Amniotic stem cell (primary cell): Measurements from ENCODE around the gene RPS19.

ENCODE experiments used
- DNase-seq: peaks from one replicate; lab custom pipeline; 2025; lab: John Stamatoyannopoulos, UW

The RPS19 gene

GRCh38 chr19:41859618-41860418, at the start of gene RPS19:
TSS of gene RPS19 (plus strand) at chr19:41860255. CDS start at chr19:41860775, 520 bp downstream.
- peak; percentile 98 for DNase-seq

GRCh38 chr19:41810301-41810700, 49.8 kb upstream of the RPS19 start:
- DNase-seq = no peak

- DNase-seq = no peak
Measured at GRCh38 chr19:41811036-41811435, 49.0 kb upstream of the RPS19 start.

GRCh38 chr19:41811981-41812380, 48.1 kb upstream of the RPS19 start:
- no peak for DNase-seq

GRCh38 chr19:41813911-41814310, 46.1 kb upstream of the RPS19 start:
- no peak for DNase-seq

GRCh38 chr19:41815301-41815700, 44.8 kb upstream of the RPS19 start:
- no peak for DNase-seq

- DNase-seq = no peak
Measured at GRCh38 chr19:41816761-41817160, 43.3 kb upstream of the RPS19 start.

- no peak for DNase-seq
Measured at GRCh38 chr19:41821003-41821735, 38.9 kb upstream of the RPS19 start.

- DNase-seq = no peak
Measured at GRCh38 chr19:41837981-41838708, 21.9 kb upstream of the RPS19 start.

- DNase-seq = no peak
Measured at GRCh38 chr19:41839211-41839610, 20.8 kb upstream of the RPS19 start.

GRCh38 chr19:41843371-41843770, 16.7 kb upstream of the RPS19 start:
- DNase-seq = no peak

- no peak for DNase-seq
Measured at GRCh38 chr19:41844601-41845000, 15.5 kb upstream of the RPS19 start, which contains the start of gene LYPD4. TSS of gene LYPD4 (minus strand) at chr19:41844683. CDS start at chr19:41839285, 5,398 bp downstream.

- DNase-seq = no peak
Measured at GRCh38 chr19:41845001-41845050, 15.2 kb upstream of the RPS19 start, which contains the start of gene DMRTC2. TSS of gene DMRTC2 (plus strand) at chr19:41845042. CDS start at chr19:41847429, 2,387 bp downstream.

- DNase-seq = no peak
Measured at GRCh38 chr19:41845051-41845590, 14.9 kb upstream of the RPS19 start.

GRCh38 chr19:41847351-41848105, 12.5 kb upstream of the RPS19 start:
- DNase-seq = no peak

- no peak for DNase-seq
Measured at GRCh38 chr19:41848666-41849065, 11.4 kb upstream of the RPS19 start.

GRCh38 chr19:41849067-41849466, 11.0 kb upstream of the RPS19 start:
- DNase-seq = no peak

GRCh38 chr19:41850381-41850780, 9.7 kb upstream of the RPS19 start:
- no peak for DNase-seq

- DNase-seq = no peak
Measured at GRCh38 chr19:41851456-41851855, 8.6 kb upstream of the RPS19 start.

- no peak for DNase-seq
Measured at GRCh38 chr19:41853344-41853743, 6.7 kb upstream of the RPS19 start.

- no peak for DNase-seq
Measured at GRCh38 chr19:41853768-41854167, 6.3 kb upstream of the RPS19 start.

- no peak for DNase-seq
Measured at GRCh38 chr19:41859213-41859617, 840 bp upstream of the RPS19 start.
